CD4-positive, CD25-positive, alpha-beta regulatory T cell (primary cell): ENCODE results near the gene MYT1. TPM values are rescaled to one million over a fixed set of nuclear protein-coding genes. Genes with fewer than 3 reads are reported as not detected.
A peak's percentile ranks its signal among the peaks of the same experiment; 100 is the strongest.

Source experiments
- ATAC-seq, 2 donors: fragments of 150-1000 bp; cut with Tn5 transposase; one replicate each; pipeline ENCODE4 v1.10.0; 2021; ENCODE audit warnings: low read depth in 2 of 2, moderate number of reproducible peaks in 2 of 2, moderate library complexity in 1 of 2
- DNase-seq, 3 donors: peaks; one replicate each; pipeline versions ENCODE4 v3.0.0 to v3.0.0-alpha.2; 2012 to 2022; ENCODE audit warnings: mixed read lengths in 1 of 3
- H3K27ac ChIP-seq: one replicate; pipeline ENCODE4 v1.7.0; 2013; ENCODE audit warnings: mild to moderate bottlenecking, low read length; ENCODE audit not compliant: insufficient read depth, poor library complexity, severe bottlenecking
- H3K27me3 ChIP-seq: one replicate; pipeline ENCODE4 v1.7.0; 2013; ENCODE audit warnings: low read length; ENCODE audit not compliant: control insufficient read depth, insufficient read depth
- H3K36me3 ChIP-seq: one replicate; pipeline ENCODE4 v1.7.0; 2013; ENCODE audit warnings: mild to moderate bottlenecking, low read length, moderate library complexity; ENCODE audit not compliant: control insufficient read depth, insufficient read depth
- H3K4me1 ChIP-seq: 2 replicates; pipeline ENCODE4 v1.7.0; 2013; ENCODE audit warnings: mild to moderate bottlenecking, low read length; ENCODE audit not compliant: insufficient read depth, control insufficient read depth, poor library complexity, severe bottlenecking
- H3K4me3 ChIP-seq: one replicate; pipeline ENCODE4 v1.7.0; 2013; ENCODE audit warnings: low read depth, mild to moderate bottlenecking, low read length, moderate library complexity
- H3K9me3 ChIP-seq, 2 experiments: 1 replicate in 1 of 2; 2 replicates in 1 of 2; pipeline ENCODE4 v1.7.0; 2013; ENCODE audit warnings: low read length in 2 of 2, mild to moderate bottlenecking in 1 of 2, moderate library complexity in 1 of 2; ENCODE audit not compliant: control insufficient read depth in 2 of 2
- H3K27ac Mint-ChIP-seq, 3 donors: one replicate each; pipeline ENCODE4 v1.8.0; 2020 to 2022; ENCODE audit warnings: mild to moderate bottlenecking in 3 of 3, mixed read lengths in 3 of 3, moderate library complexity in 2 of 3
- H3K27me3 Mint-ChIP-seq: one replicate; pipeline ENCODE4 v1.8.0; 2022; ENCODE audit warnings: mild to moderate bottlenecking, mixed read lengths
- H3K36me3 Mint-ChIP-seq: one replicate; pipeline ENCODE4 v1.8.0; 2020; ENCODE audit warnings: mixed read lengths
- H3K4me1 Mint-ChIP-seq, 4 donors: one replicate each; pipeline ENCODE4 v1.8.0; 2020 to 2022; ENCODE audit warnings: mixed read lengths in 4 of 4, mild to moderate bottlenecking in 1 of 4
- H3K4me3 Mint-ChIP-seq, 4 donors: one replicate each; pipeline ENCODE4 v1.8.0; 2020 to 2022; ENCODE audit warnings: mild to moderate bottlenecking in 4 of 4, mixed read lengths in 4 of 4, moderate library complexity in 3 of 4
- H3K9me3 Mint-ChIP-seq, 7 donors: one replicate each; pipeline ENCODE4 v1.8.0; 2020 to 2022; ENCODE audit warnings: mixed read lengths in 7 of 7, mild to moderate bottlenecking in 3 of 7, moderate library complexity in 2 of 7
- polyA plus RNA-seq, 4 donors: library from polyadenylated mRNA; unstranded; fragments of 300-500 nt; fragmentation: Illumina TruSeq; gene quantifications; one replicate each; pipeline ENCODE4 v1.2.3, GENCODE V29; 2021
- total RNA-seq: library from RNA; stranded (reverse); gene quantifications from one replicate; pipeline ENCODE4 v1.2.3, GENCODE V29; 2022

Gene MYT1
- total and polyA plus RNA-seq, 5 donors from 2014 or later: 0.14 TPM; not detected in 4

GRCh38 chr20:64260239-64260638, 96.0 kb downstream of the MYT1 start:
- peak overlapping the region in 2 of 3 donors; percentile 53 to 87 for H3K27ac Mint-ChIP-seq
- peaks cover 0 to 2% (median 0%) of the 10 kb centered on the region in 7 donors for H3K9me3 Mint-ChIP-seq
- H3K36me3 ChIP-seq: peaks cover 24% of the 10 kb centered on the region
- peaks cover 42 to 90% (median 78%) of the 10 kb centered on the region in 4 donors for H3K4me1 Mint-ChIP-seq
- H3K27me3 ChIP-seq: no peaks in the 10 kb centered on the region
- ATAC-seq (no peak), DNase-seq (no peak)
- H3K9me3 ChIP-seq: no peaks in the 10 kb centered on the region
- H3K27me3 Mint-ChIP-seq: peaks cover 4% of the 10 kb centered on the region
- peak overlapping the region; percentile 56 to 83 (median 66) for H3K4me3 Mint-ChIP-seq
- peaks cover 61% of the 10 kb centered on the region for H3K4me1 ChIP-seq
- H3K36me3 Mint-ChIP-seq: peaks cover 43% of the 10 kb centered on the region
- H3K4me3 ChIP-seq: no peak overlapping the region
- no peak overlapping the region for H3K27ac ChIP-seq

DNA sequence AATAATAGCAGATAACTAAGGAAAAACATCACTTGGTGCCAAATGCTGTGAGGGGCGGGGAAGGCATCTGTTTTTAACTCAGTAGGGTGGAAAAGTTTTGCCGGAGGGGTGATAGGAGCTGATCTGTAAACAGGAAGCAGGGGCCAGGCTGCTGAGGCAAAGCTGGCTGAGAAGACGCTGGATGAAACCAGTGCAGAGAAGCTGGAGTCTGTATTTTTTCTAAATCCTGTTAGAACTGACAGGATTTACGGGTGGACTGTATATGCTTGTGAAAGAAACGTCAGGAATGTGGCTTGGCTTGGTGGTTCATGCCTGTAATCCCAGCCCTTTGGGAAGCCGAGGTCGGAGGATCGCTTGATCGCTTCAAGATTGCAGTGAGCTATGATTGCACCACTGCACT, 96.9 kb downstream of the MYT1 start:
- ATAC-seq (peak in 1 of 2 donors; percentile 55), DNase-seq (peak in 1 of 3 donors; percentile 43)
- H3K27ac ChIP-seq: no peak overlapping the region
- peaks cover 4% of the 10 kb centered on the region for H3K27me3 Mint-ChIP-seq
- no peaks in the 10 kb centered on the region for H3K27me3 ChIP-seq
- H3K27ac Mint-ChIP-seq: peak overlapping the region; percentile 69 to 87 (median 84)
- peak overlapping the region; percentile 50 to 88 (median 77) for H3K4me3 Mint-ChIP-seq
- H3K36me3 Mint-ChIP-seq: peaks cover 46% of the 10 kb centered on the region
- peak overlapping the region; percentile 39 for H3K4me3 ChIP-seq
- H3K9me3 ChIP-seq: no peaks in the 10 kb centered on the region
- H3K4me1 ChIP-seq: peaks cover 56% of the 10 kb centered on the region
- H3K9me3 Mint-ChIP-seq: peaks cover 0 to 2% (median 0%) of the 10 kb centered on the region in 7 donors
- H3K4me1 Mint-ChIP-seq: peaks cover 43 to 92% (median 79%) of the 10 kb centered on the region in 4 donors
- H3K36me3 ChIP-seq: peaks cover 32% of the 10 kb centered on the region

GRCh38 chr20:64264091-64264490, 99.8 kb downstream of the MYT1 start:
- H3K27ac Mint-ChIP-seq: peak overlapping the region in 1 of 3 donors; percentile 66
- Histone ChIP-seq H3K4me3 (no peak overlapping the region), H3K27ac (no peak overlapping the region), H3K9me3 (no peaks in the 10 kb centered on the region), H3K27me3 (no peaks in the 10 kb centered on the region), H3K36me3 (peaks cover 53% of the 10 kb centered on the region), H3K4me1 (peaks cover 26% of the 10 kb centered on the region)
- ATAC-seq (no peak), DNase-seq (no peak)
- H3K4me1 Mint-ChIP-seq: peaks cover 22 to 72% (median 55%) of the 10 kb centered on the region in 4 donors
- H3K36me3 Mint-ChIP-seq: peaks cover 46% of the 10 kb centered on the region
- peak overlapping the region in 1 of 4 donors; percentile 17 for H3K4me3 Mint-ChIP-seq
- H3K9me3 Mint-ChIP-seq: peaks cover 0 to 2% (median 0%) of the 10 kb centered on the region in 7 donors
- peaks cover 4% of the 10 kb centered on the region for H3K27me3 Mint-ChIP-seq

GRCh38 chr20:64265201-64265600, 100.9 kb downstream of the MYT1 start:
- Histone ChIP-seq H3K27ac (no peak overlapping the region), H3K27me3 (no peaks in the 10 kb centered on the region), H3K4me1 (peaks cover 22% of the 10 kb centered on the region), H3K4me3 (no peak overlapping the region), H3K36me3 (peaks cover 53% of the 10 kb centered on the region), H3K9me3 (no peaks in the 10 kb centered on the region)
- H3K27ac Mint-ChIP-seq: no peak overlapping the region
- no peak overlapping the region for H3K4me3 Mint-ChIP-seq
- peaks cover 22 to 72% (median 51%) of the 10 kb centered on the region in 4 donors for H3K4me1 Mint-ChIP-seq
- peaks cover 0 to 2% (median 0%) of the 10 kb centered on the region in 7 donors for H3K9me3 Mint-ChIP-seq
- H3K27me3 Mint-ChIP-seq: peaks cover 4% of the 10 kb centered on the region
- DNase-seq (no peak), ATAC-seq (no peak)
- H3K36me3 Mint-ChIP-seq: peaks cover 48% of the 10 kb centered on the region

DNA sequence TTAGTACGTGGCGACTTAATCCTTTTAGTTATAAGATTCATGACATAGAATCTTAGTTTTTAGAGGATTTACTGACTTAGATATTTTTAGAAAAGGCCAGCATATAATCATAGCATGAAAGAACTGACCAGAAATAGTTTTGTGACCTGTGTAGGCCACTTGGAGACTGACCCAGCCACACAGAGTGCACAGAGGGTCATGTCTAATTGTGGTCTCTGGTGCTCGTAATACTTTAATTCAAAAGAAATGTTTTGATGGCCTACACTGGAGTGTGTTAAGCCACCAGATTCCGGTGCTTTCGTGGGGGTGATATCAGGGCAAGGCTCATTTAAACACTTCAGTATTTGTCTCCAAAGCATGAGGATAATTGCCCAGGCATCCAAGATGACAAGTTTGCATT, 102.7 kb downstream of the MYT1 start:
- no peaks in the 10 kb centered on the region for H3K27me3 ChIP-seq
- ATAC-seq (no peak), DNase-seq (no peak)
- H3K27ac ChIP-seq: no peak overlapping the region
- H3K36me3 Mint-ChIP-seq: peaks cover 49% of the 10 kb centered on the region
- peaks cover 55% of the 10 kb centered on the region for H3K36me3 ChIP-seq
- H3K9me3 Mint-ChIP-seq: peaks cover 0 to 2% (median 0%) of the 10 kb centered on the region in 7 donors
- H3K4me3 ChIP-seq: no peak overlapping the region
- no peak overlapping the region for H3K4me3 Mint-ChIP-seq
- no peak overlapping the region for H3K27ac Mint-ChIP-seq
- peaks cover 14 to 62% (median 39%) of the 10 kb centered on the region in 4 donors for H3K4me1 Mint-ChIP-seq
- H3K27me3 Mint-ChIP-seq: no peaks in the 10 kb centered on the region
- peaks cover 11% of the 10 kb centered on the region for H3K4me1 ChIP-seq
- H3K9me3 ChIP-seq: no peaks in the 10 kb centered on the region

DNA sequence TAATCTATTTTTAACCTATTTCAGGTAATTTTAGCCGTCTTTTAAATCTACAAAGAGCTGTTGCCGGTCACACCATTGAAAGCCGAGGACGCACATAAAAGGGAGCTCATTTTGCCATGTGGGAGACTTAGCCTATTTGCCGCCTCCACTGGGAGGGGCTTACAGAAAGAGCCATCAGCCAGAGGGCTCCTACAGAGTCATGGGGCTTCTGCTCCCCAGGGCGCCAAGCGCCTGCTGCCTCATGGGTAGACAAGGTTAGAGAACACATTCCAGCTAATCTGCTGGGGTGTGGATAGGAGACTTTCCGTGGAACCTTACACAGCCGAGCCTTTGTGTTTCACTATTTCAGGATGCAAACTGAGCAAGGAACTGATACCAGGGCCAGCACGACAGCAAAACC, 103.9 kb downstream of the MYT1 start:
- Mint-ChIP-seq H3K9me3 (no peaks in the 10 kb centered on the region), H3K4me1 (peaks cover 11 to 50% (median 30%) of the 10 kb centered on the region in 4 donors), H3K36me3 (peaks cover 43% of the 10 kb centered on the region), H3K4me3 (no peak overlapping the region), H3K27me3 (no peaks in the 10 kb centered on the region), H3K27ac (no peak overlapping the region)
- peaks cover 55% of the 10 kb centered on the region for H3K36me3 ChIP-seq
- no peaks in the 10 kb centered on the region for H3K27me3 ChIP-seq
- no peaks in the 10 kb centered on the region for H3K9me3 ChIP-seq
- ATAC-seq: no peak
- no peak for DNase-seq
- H3K4me3 ChIP-seq: no peak overlapping the region
- H3K27ac ChIP-seq: no peak overlapping the region
- peaks cover 7% of the 10 kb centered on the region for H3K4me1 ChIP-seq

GRCh38 chr20:64269604-64270411, 105.6 kb downstream of the MYT1 start:
- no peaks in the 10 kb centered on the region for H3K27me3 Mint-ChIP-seq
- H3K4me1 Mint-ChIP-seq: peaks cover 13 to 39% (median 25%) of the 10 kb centered on the region in 4 donors
- peaks cover 45% of the 10 kb centered on the region for H3K36me3 Mint-ChIP-seq
- H3K9me3 Mint-ChIP-seq: no peaks in the 10 kb centered on the region
- H3K27ac ChIP-seq: no peak overlapping the region
- H3K4me3 Mint-ChIP-seq: peak overlapping the region in 1 of 4 donors; percentile 25
- no peaks in the 10 kb centered on the region for H3K4me1 ChIP-seq
- DNase-seq (no peak), ATAC-seq (no peak)
- H3K4me3 ChIP-seq: no peak overlapping the region
- H3K9me3 ChIP-seq: no peaks in the 10 kb centered on the region
- H3K27me3 ChIP-seq: no peaks in the 10 kb centered on the region
- peaks cover 62% of the 10 kb centered on the region for H3K36me3 ChIP-seq
- H3K27ac Mint-ChIP-seq: peak overlapping the region in 1 of 3 donors; percentile 83
